G401.6 (cell line): Measurements from ENCODE around the gene COPS9.

Experiments
- FAIRE-seq: peaks from 2 replicates; lab custom pipeline; 2012; peaks lifted over from hg19 to GRCh38; lab: Jason Lieb, UNC

Gene COPS9

GRCh38 chr2:240107477-240107796, 28.7 kb downstream of the COPS9 start:
- FAIRE-seq = no peak

- FAIRE-seq = no peak
These were observed 29.2 kb downstream of the COPS9 start for GRCh38 chr2:240106765-240107476.

GRCh38 chr2:240105982-240106381, 30.1 kb downstream of the COPS9 start:
- FAIRE-seq = no peak

- FAIRE-seq = no peak
These were observed 33.0 kb downstream of the COPS9 start for GRCh38 chr2:240103136-240103535.

GRCh38 chr2:240098349-240098748, 37.8 kb downstream of the COPS9 start:
- FAIRE-seq = no peak

- FAIRE-seq = no peak
These were observed 40.3 kb downstream of the COPS9 start for GRCh38 chr2:240095556-240096523.

- no peak for FAIRE-seq
These were observed 46.8 kb downstream of the COPS9 start for GRCh38 chr2:240089306-240089705.

- no peak for FAIRE-seq
These were observed 49.5 kb downstream of the COPS9 start for GRCh38 chr2:240086563-240086962.
